Measurements from ENCODE around the gene POLD4.

- TF ChIP-seq ZNF263 (CRISPR knock-in tag; IDR thresholded peaks at IDR 0.05): no peak
- TF ChIP-seq ZBTB7A (CRISPR knock-in tag; IDR thresholded peaks at IDR 0.05): no peak
- TF ChIP-seq CTCF (CRISPR knock-in tag; IDR thresholded peaks at IDR 0.05): no peak
- TF ChIP-seq CREB1 (IDR thresholded peaks at IDR 0.05): no peak
- no peak for TF ChIP-seq CREB1 (CRISPR knock-in tag; IDR thresholded peaks at IDR 0.05)
- no peak for TF ChIP-seq JUND (CRISPR knock-in tag; IDR thresholded peaks at IDR 0.05)
- TF ChIP-seq RAD21 (CRISPR knock-in tag; IDR thresholded peaks at IDR 0.05): no peak
- no peak for TF ChIP-seq PTBP1 (IDR thresholded peaks at IDR 0.05; ENCODE audit: low read depth, low read length, poor library complexity, severe bottlenecking)
Observed at GRCh38 chr11:67314218-67314617, 39.1 kb downstream of the POLD4 start.
